ENCODE measurements around the gene DHRS3.
A peak's percentile ranks its signal among the peaks of the same experiment; 100 is the strongest.

The DHRS3 gene

GRCh38 chr1:12601700-12602658 is 16.0 kb downstream of the DHRS3 start:
- no peak for DNase-seq (ENCODE audit: low read depth, low spot score)
- no peak overlapping the region for H3K27ac ChIP-seq

GRCh38 chr1:12600880-12601633 is 17.0 kb downstream of the DHRS3 start:
- no peak for DNase-seq (ENCODE audit: low read depth, low spot score)
- H3K27ac ChIP-seq: no peak overlapping the region

- no peak overlapping the region for H3K27ac ChIP-seq
- DNase-seq (ENCODE audit: low read depth, low spot score): no peak
Observed at GRCh38 chr1:12600335-12600734, 17.7 kb downstream of the DHRS3 start.

- no peak overlapping the region for H3K27ac ChIP-seq
- no peak for DNase-seq (ENCODE audit: low read depth, low spot score)
Observed at GRCh38 chr1:12599657-12600056, 18.4 kb downstream of the DHRS3 start.

- DNase-seq (ENCODE audit: low read depth, low spot score): no peak
- H3K27ac ChIP-seq: no peak overlapping the region
Observed at GRCh38 chr1:12598974-12599373, 19.0 kb downstream of the DHRS3 start.

GRCh38 chr1:12597792-12598191 is 20.2 kb downstream of the DHRS3 start:
- H3K27ac ChIP-seq: peak overlapping the region; percentile 13
- no peak for DNase-seq (ENCODE audit: low read depth, low spot score)

GRCh38 chr1:12596007-12596821 is 21.8 kb downstream of the DHRS3 start:
- no peak for DNase-seq (ENCODE audit: low read depth, low spot score)
- H3K27ac ChIP-seq: peak overlapping the region; percentile 82

GRCh38 chr1:12595757-12596006 is 22.3 kb downstream of the DHRS3 start:
- H3K27ac ChIP-seq: peak overlapping the region; percentile 82
- no peak for DNase-seq (ENCODE audit: low read depth, low spot score)

- no peak for DNase-seq (ENCODE audit: low read depth, low spot score)
- peak overlapping the region; percentile 82 for H3K27ac ChIP-seq
Observed at GRCh38 chr1:12594966-12595756, 22.8 kb downstream of the DHRS3 start.

GRCh38 chr1:12594490-12594889 is 23.5 kb downstream of the DHRS3 start:
- H3K27ac ChIP-seq: peak overlapping the region; percentile 82
- no peak for DNase-seq (ENCODE audit: low read depth, low spot score)

- H3K27ac ChIP-seq: no peak overlapping the region
- no peak for DNase-seq (ENCODE audit: low read depth, low spot score)
Observed at GRCh38 chr1:12593621-12594066, 24.4 kb downstream of the DHRS3 start.

GRCh38 chr1:12592496-12592895 is 25.5 kb downstream of the DHRS3 start:
- no peak overlapping the region for H3K27ac ChIP-seq
- DNase-seq (ENCODE audit: low read depth, low spot score): no peak

- H3K27ac ChIP-seq: no peak overlapping the region
Observed at GRCh38 chr1:12591267-12591938, 26.6 kb downstream of the DHRS3 start.

GRCh38 chr1:12588695-12589094 is 29.3 kb downstream of the DHRS3 start:
- no peak for DNase-seq (ENCODE audit: low read depth, low spot score)
- H3K27ac ChIP-seq: no peak overlapping the region

More at GRCh38 chr1:12591267-12591938, 26.6 kb downstream of the DHRS3 start:
- DNase-seq (ENCODE audit: low read depth, low spot score): no peak

- DNase-seq (ENCODE audit: low read depth, low spot score): peak; percentile 88
Observed at GRCh38 chr1:12587981-12588640, 29.9 kb downstream of the DHRS3 start.

GRCh38 chr1:12585951-12586942 is 31.8 kb downstream of the DHRS3 start:
- DNase-seq (ENCODE audit: low read depth, low spot score): no peak
- no peak overlapping the region for H3K27ac ChIP-seq

More at GRCh38 chr1:12587981-12588640, 29.9 kb downstream of the DHRS3 start:
- no peak overlapping the region for H3K27ac ChIP-seq

- DNase-seq (ENCODE audit: low read depth, low spot score): no peak
Observed at GRCh38 chr1:12585536-12585935, 32.5 kb downstream of the DHRS3 start.

More at GRCh38 chr1:12585536-12585935, 32.5 kb downstream of the DHRS3 start:
- H3K27ac ChIP-seq: no peak overlapping the region

Measured in epithelial cell of prostate (primary cell).